IMR-90 (cell line): ENCODE data around the gene AADAC. TPM values are rescaled to one million over a fixed set of nuclear protein-coding genes. Genes with fewer than 3 reads are reported as not detected.
"Not testable (repeated sequence)": the region's sequence is repeated elsewhere in the genome, so short reads cannot be mapped to it uniquely, and the experiment has no call there.

Experiments used
- ATAC-seq: fragments of 200-7000 bp; cut with Tn5 transposase; 2 replicates; pipeline ENCODE4 v1.9.1; 2020; ENCODE audit warnings: low read depth, mild to moderate bottlenecking, moderate library complexity
- BruUV-seq: library from RNA; stranded (reverse); fragments of 400-500 nt; replicated peaks from 2 replicates; lab custom pipeline; 2021; lab: Mats Ljungman, UMichigan
- CTCF ChIA-PET: fragments of 300-600 bp; formaldehyde crosslinking; extraction: SDS; loops from one replicate; lab custom pipeline; 2021; ENCODE audit warnings: antibody characterized with exemption; lab: Yijun Ruan, JAX
- POLR2A ChIA-PET: fragments of 300-600 bp; sonication (Branson Sonifier 250); formaldehyde crosslinking; loops from one replicate; lab custom pipeline; 2022; ENCODE audit warnings: antibody characterized with exemption; ENCODE audit not compliant: unreplicated experiment; lab: Charles Lee
- DNase-seq: peaks from one replicate; pipeline ENCODE4 v3.0.0; 2013
- H2AFZ ChIP-seq: replicated peaks from 2 replicates; pipeline ENCODE3; 2013; ENCODE audit warnings: low read length, mild to moderate bottlenecking; ENCODE audit not compliant: poor library complexity
- H2AK5ac ChIP-seq: 2 replicates; pipeline ENCODE4 v1.6.1; 2013; ENCODE audit warnings: low read depth, low read length, inconsistent platforms
- H2AK9ac ChIP-seq: replicated peaks from 2 replicates; pipeline ENCODE3; 2013; ENCODE audit warnings: mild to moderate bottlenecking, low read depth, low read length, moderate library complexity; ENCODE audit not compliant: poor library complexity
- H2BK120ac ChIP-seq: 2 replicates; pipeline ENCODE4 v1.6.1; 2013; ENCODE audit warnings: low read depth, low read length, inconsistent platforms
- H2BK15ac ChIP-seq: 3 replicates; pipeline ENCODE4 v1.6.1; 2013; ENCODE audit warnings: low read depth, low read length, inconsistent platforms
- H2BK20ac ChIP-seq: 2 replicates; pipeline ENCODE4 v1.6.1; 2013; ENCODE audit warnings: low read depth, mild to moderate bottlenecking, inconsistent platforms, low read length, moderate library complexity
- H2BK5ac ChIP-seq: 2 replicates; pipeline ENCODE4 v1.6.1; 2013; ENCODE audit warnings: mild to moderate bottlenecking, low read depth, low read length, inconsistent platforms; ENCODE audit not compliant: poor library complexity, severe bottlenecking
- H3K14ac ChIP-seq: replicated peaks from 2 replicates; pipeline ENCODE4 v1.6.1; 2013; ENCODE audit warnings: low read depth, low read length, inconsistent platforms
- H3K18ac ChIP-seq: 2 replicates; pipeline ENCODE4 v1.6.1; 2013; ENCODE audit warnings: low read depth, low read length, control low read depth
- H3K23ac ChIP-seq: 2 replicates; pipeline ENCODE4 v1.6.1; 2013; ENCODE audit warnings: low read depth, low read length, inconsistent platforms
- H3K27ac ChIP-seq: 2 replicates; pipeline ENCODE4 v1.5.1; 2013; ENCODE audit warnings: mild to moderate bottlenecking, control low read depth, low read length; ENCODE audit not compliant: insufficient read depth
- H3K27me3 ChIP-seq: 2 replicates; pipeline ENCODE4 v1.6.1; 2013; ENCODE audit warnings: low read length; ENCODE audit not compliant: control insufficient read depth, insufficient read depth
- H3K36me3 ChIP-seq: 2 replicates; pipeline ENCODE4 v1.6.1; 2013; ENCODE audit warnings: low read length, mixed read lengths; ENCODE audit not compliant: control insufficient read depth, insufficient read depth
- H3K4ac ChIP-seq: 2 replicates; pipeline ENCODE4 v1.6.1; 2013; ENCODE audit warnings: low read depth, low read length, inconsistent platforms
- H3K4me1 ChIP-seq: 2 replicates; pipeline ENCODE4 v1.6.1; 2013; ENCODE audit warnings: low read length, mixed read lengths; ENCODE audit not compliant: control insufficient read depth, insufficient read depth
- H3K4me2 ChIP-seq: 2 replicates; pipeline ENCODE4 v1.6.1; 2013; ENCODE audit warnings: low read depth, mild to moderate bottlenecking, control low read depth, low read length, moderate library complexity
- H3K4me3 ChIP-seq: 2 replicates; pipeline ENCODE4 v1.5.1; 2013; ENCODE audit warnings: low read depth, mild to moderate bottlenecking, control low read depth, low read length, moderate library complexity; ENCODE audit not compliant: insufficient read depth
- H3K56ac ChIP-seq: 2 replicates; pipeline ENCODE4 v1.6.1; 2013; ENCODE audit warnings: low read length, inconsistent platforms; ENCODE audit not compliant: insufficient read depth; ENCODE audit errors: extremely low read depth
- H3K79me1 ChIP-seq, 2 experiments: 2 replicates each; pipeline ENCODE4 v1.6.1; 2013; ENCODE audit warnings: low read length in 2 of 2, inconsistent platforms in 1 of 2, low read depth in 1 of 2
- H3K9ac ChIP-seq: 2 replicates; pipeline ENCODE4 v1.6.1; 2013; ENCODE audit warnings: low read depth, low read length, control low read depth
- H3K9me1 ChIP-seq: 2 replicates; pipeline ENCODE4 v1.6.1; 2013; ENCODE audit warnings: low read length, inconsistent platforms; ENCODE audit not compliant: insufficient read depth
- H3K9me3 ChIP-seq: 2 replicates; pipeline ENCODE4 v1.6.1; 2013; ENCODE audit warnings: low read length; ENCODE audit not compliant: control insufficient read depth, insufficient read depth
- H4K20me1 ChIP-seq: 2 replicates; pipeline ENCODE4 v1.6.1; 2013; ENCODE audit warnings: low read length, inconsistent platforms; ENCODE audit not compliant: insufficient read depth
- H4K5ac ChIP-seq: 2 replicates; pipeline ENCODE4 v1.6.1; 2013; ENCODE audit warnings: mild to moderate bottlenecking, low read depth, low read length, control low read depth
- H4K8ac ChIP-seq, 2 experiments: 2 replicates each; pipeline ENCODE4 v1.6.1; 2013; ENCODE audit warnings: low read depth in 2 of 2, low read length in 2 of 2, control low read depth in 1 of 2, inconsistent platforms in 1 of 2
- H4K91ac ChIP-seq: 2 replicates; pipeline ENCODE4 v1.6.1; 2013; ENCODE audit warnings: low read depth, low read length, inconsistent platforms; ENCODE audit not compliant: insufficient read depth
- BHLHE40 ChIP-seq: fragments of 150-350 bp; IDR thresholded peaks from 2 replicates; pipeline ENCODE4 v1.6.1; 2016; ENCODE audit warnings: mild to moderate bottlenecking, low read depth, low read length
- ELK1 ChIP-seq: fragments of 150-350 bp; IDR thresholded peaks from 2 replicates; pipeline ENCODE4 v1.6.1; 2016; ENCODE audit warnings: low read depth, mild to moderate bottlenecking, low read length, moderate library complexity, borderline replicate concordance
- NFE2L2 ChIP-seq: fragments of 150-350 bp; IDR thresholded peaks from 2 replicates; pipeline ENCODE4 v1.6.1; 2016; ENCODE audit warnings: low read depth, mild to moderate bottlenecking, low read length
- POLR2A ChIP-seq: IDR thresholded peaks from 2 replicates; pipeline ENCODE4 v1.6.1; 2012; ENCODE audit warnings: mild to moderate bottlenecking, low read depth, low read length
- WGBS, 2 experiments: methylation state at CpG; one replicate each; pipeline versions ENCODE4 v1.1.5 to v1.1.7; 2013; ENCODE audit warnings: missing lambda C conversion rate in 2 of 2; ENCODE audit not compliant: insufficient read length in 1 of 2; ENCODE audit errors: extremely low coverage in 2 of 2; 5-methylcytosine and 5-hydroxymethylcytosine counted together
- dilution Hi-C: fragments of 300-500 bp; cut with HindIII; formaldehyde crosslinking; loops from one replicate; pipeline ENCODE4 v1.14.3; 2018; ENCODE audit warnings: low sequenced_read_pairs; ENCODE audit not compliant: unreplicated experiment
- in situ Hi-C: fragments of 300-500 bp; cut with MboI; formaldehyde crosslinking; loops from 3 replicates; pipeline ENCODE4 v1.14.3; 2019; ENCODE audit warnings: low sequenced_read_pairs, inconsistent platforms, mixed read lengths
- intact Hi-C: fragments of 100-400 bp; cut with micrococcal nuclease; formaldehyde crosslinking; loops from 2 replicates; pipeline ENCODE4 v1.10.0; 2022
- polyA plus RNA-seq, 3 experiments: library from polyadenylated mRNA; depleted of rRNA; stranded (reverse); fragments of >200 nt; gene quantifications; 2 replicates each; pipeline ENCODE4 v1.2.3, GENCODE V29; 2012; ENCODE audit warnings: low replicate concordance in 1 of 3
- total RNA-seq: library from RNA; depleted of rRNA; stranded (reverse); fragments of >200 nt; gene quantifications from 2 replicates; pipeline ENCODE4 v1.2.3, GENCODE V29; 2012

AADAC gene
- total and polyA plus RNA-seq, 2 of the 4 experiments (the other 2 are of a cell fraction): not detected

- Histone ChIP-seq H2BK5ac (no peak overlapping the region), H2BK20ac (no peak overlapping the region), H3K23ac (no peak overlapping the region), H3K9me1 (no peaks in the 10 kb centered on the region), H3K27ac (no peak overlapping the region), H4K5ac (no peak overlapping the region), H3K4me2 (no peak overlapping the region), H2AFZ (no peak overlapping the region), H2BK120ac (no peak overlapping the region), H3K18ac (no peak overlapping the region), H3K36me3 (no peaks in the 10 kb centered on the region), H3K4me3 (no peak overlapping the region), H2AK5ac (no peak overlapping the region), H3K56ac (no peak overlapping the region), H3K79me1 (no peaks in the 10 kb centered on the region), H4K91ac (no peak overlapping the region), H3K9me3 (peaks cover 8% of the 10 kb centered on the region), H2BK15ac (no peak overlapping the region), H2AK9ac (no peak overlapping the region), H3K4me1 (no peaks in the 10 kb centered on the region), H3K14ac (no peak overlapping the region), H3K9ac (no peak overlapping the region), H3K27me3 (no peaks in the 10 kb centered on the region; the same call in 1 of the 2 replicates), H4K8ac (no peak overlapping the region), H4K20me1 (no peaks in the 10 kb centered on the region), H3K4ac (no peak overlapping the region)
- TF ChIP-seq ELK1 (no peak), BHLHE40 (no peak), POLR2A (no peak), NFE2L2 (no peak)
- DNase-seq: no peak
- intact Hi-C loops: no loop called here
- dilution Hi-C loops: no loop called here
- no peak for ATAC-seq
- BruUV-seq: no TSS peak
- ChIA-PET POLR2A (no interaction called here), CTCF (no interaction called here)
- 86% methylated on average over 11 of the region's 15 CpGs; no CpG with 5 or more reads in 1 of the 2 experiments for WGBS, 2 experiments
- in situ Hi-C loops: no loop called here
Observed at GRCh38 chr3:151806838-151807237, 7.1 kb upstream of the AADAC start.

GRCh38 chr3:151808926-151809325, 5.0 kb upstream of the AADAC start:
- DNase-seq, POLR2A ChIA-PET, H2AK9ac ChIP-seq, H3K18ac ChIP-seq, H3K4me2 ChIP-seq, in situ Hi-C loops, H3K56ac ChIP-seq, H2AK5ac ChIP-seq, H3K9me3 ChIP-seq, H4K20me1 ChIP-seq, BruUV-seq, H3K4ac ChIP-seq, H3K79me1 ChIP-seq, ATAC-seq, H3K14ac ChIP-seq, H2BK15ac ChIP-seq, dilution Hi-C loops, H3K23ac ChIP-seq, H3K27ac ChIP-seq, H2BK20ac ChIP-seq, intact Hi-C loops, CTCF ChIA-PET, H4K91ac ChIP-seq, H3K4me3 ChIP-seq, H2BK120ac ChIP-seq, H3K4me1 ChIP-seq, H3K27me3 ChIP-seq, H4K5ac ChIP-seq, H3K36me3 ChIP-seq, H2AFZ ChIP-seq, H3K9ac ChIP-seq, H2BK5ac ChIP-seq, H3K9me1 ChIP-seq, H4K8ac ChIP-seq: not testable (repeated sequence)
- WGBS, 2 experiments: no CpG with 5 or more reads among the region's 3 CpGs
